Psoas muscle (tissue), 8 donors: Measurements from ENCODE around the gene KMT2A. TPM values are rescaled to one million over a fixed set of nuclear protein-coding genes. Genes with fewer than 3 reads are reported as not detected.

Experiments
- ATAC-seq, 4 donors: fragments of 200-7000 bp; cut with Tn5 transposase; one replicate each; pipeline ENCODE4 v1.9.1; 2020; ENCODE audit warnings: moderate library complexity in 3 of 4, mild to moderate bottlenecking in 2 of 4
- DNase-seq, 2 donors: peaks; one replicate each; pipeline ENCODE4 v3.0.0-alpha.2; 2020
- H3K27ac ChIP-seq: fragments of 200-600 bp; one replicate; pipeline ENCODE4 v1.8.0; 2022
- H3K27me3 ChIP-seq, 3 donors: fragments of 200-600 bp in 1 of 3; one replicate each; pipeline versions ENCODE4 v1.6.1 to v1.8.0; 2013 to 2022; ENCODE audit warnings: low read length in 2 of 3, mild to moderate bottlenecking in 2 of 3, moderate library complexity in 1 of 3; ENCODE audit not compliant: insufficient read depth in 3 of 3
- H3K36me3 ChIP-seq, 2 donors: fragments of 200-600 bp in 1 of 2; one replicate each; pipeline versions ENCODE4 v1.6.1 to v1.8.0; 2013 to 2022; ENCODE audit warnings: low read depth in 1 of 2, mild to moderate bottlenecking in 1 of 2, moderate library complexity in 1 of 2; ENCODE audit not compliant: insufficient read depth in 1 of 2
- H3K4me1 ChIP-seq: fragments of 200-600 bp; one replicate; pipeline ENCODE4 v1.8.0; 2022
- H3K4me3 ChIP-seq: fragments of 200-600 bp; one replicate; pipeline ENCODE4 v1.8.0; 2022; ENCODE audit warnings: mild to moderate bottlenecking
- H3K9me3 ChIP-seq: fragments of 200-600 bp; one replicate; pipeline ENCODE4 v1.8.0; 2022
- CTCF ChIP-seq: fragments of 200-600 bp; IDR thresholded peaks from one replicate; pipeline ENCODE4 v1.8.0; 2022; ENCODE audit warnings: antibody characterized with exemption
- WGBS, 3 donors: extraction: QIAGEN DNeasy Blood & Tissue Kit; methylation state at CpG; one replicate each; pipeline versions ENCODE4 v1.1.6 to v1.1.7; 2013; 5-methylcytosine and 5-hydroxymethylcytosine counted together
- intact Hi-C, 2 donors: fragments of 100-400 bp; cut with DNase I; formaldehyde crosslinking; loops; one replicate each; pipeline versions ENCODE4 v1.11.0 to v1.14.2; 2022
- long read RNA-seq, 2 donors: library from polyadenylated mRNA; unstranded; transcript quantifications; one replicate each; pipeline ENCODE4 v2.0.0, GENCODE V29; 2021
- polyA plus RNA-seq, 3 donors: library from polyadenylated mRNA; stranded (reverse); fragments of 200-250 nt; gene quantifications; one replicate each; pipeline ENCODE4 v1.2.3, GENCODE V29; 2013
- total RNA-seq, 4 donors: library from RNA; stranded (reverse); fragmentation: NEBNext Ultra II Directional in 2 of 4; extraction: Animal tissue kit (Norgen Biotek cat#: 25700) in 2 of 4; gene quantifications; one replicate each; pipeline versions ENCODE4 v1.2.1 to v1.2.4, GENCODE V29; 2021 to 2023
- donor health status: healthy with polysubstance abuse.
- donor health status: DM: no; HTN: no; CAD: no; lungs with moderate emphysema.
- donor health status: Bipolar disorder and iron deficiency.
- donor health status: healthy.
- donor health status: DM: yes; HTN: yes; CAD: no.
- donor health status: DM: no; HTN: no; CAD: no.
- donor health status: DM: no; HTN: no; CAD: no.
- donor health status: DM: yes; HTN: yes; CAD: no.

Gene KMT2A
- total RNA-seq, result 10 to 100 TPM; 18.1 to 27.3 (median 22.0) TPM
- 1 to 10 TPM; 3.1 to 9.9 (median 4.8) TPM for polyA plus RNA-seq
- long read RNA-seq, donor 1, partial matches to known transcripts, result 5 of 8 reads
- long read RNA-seq, donor 1, other reads (novel, unspliced or antisense), result 3 of 8 reads
- long read RNA-seq, donor 2, partial matches to known transcripts, result 4 of 9 reads
- long read RNA-seq, donor 2, other reads (novel, unspliced or antisense), result 5 of 9 reads

GRCh38 chr11:118435893-118436624 is at the start of gene KMT2A:
Gene KMT2A, plus strand, starts transcription at chr11:118436492. Its CDS starts 21 bp downstream, at chr11:118436513.
- TF ChIP-seq CTCF, result no peak
- intact Hi-C loops, result loop anchor here (5.0 kb wide), 1 partner anchor 34 kb away; the partner anchor contains the start of gene ATP5MG (in 2 of the 2)
- peak within 1 kb of the TSS; percentile 97 for H3K4me3 ChIP-seq
- ATAC-seq, result peak; percentile 94 to 98 (median 96)
- H3K4me1 ChIP-seq, result peaks cover 35% of the 10 kb centered on the region
- peaks cover 0 to 3% of the 10 kb centered on the region in 2 donors for H3K36me3 ChIP-seq
- H3K9me3 ChIP-seq, result no peaks in the 10 kb centered on the region
- H3K27ac ChIP-seq, result peak within 1 kb of the TSS; percentile 80
- H3K27me3 ChIP-seq, result no peaks in the 10 kb centered on the region
- WGBS, 3 donors, result 0 to 1% (median 1%) methylated on average over 43 to 81 of the region's 83 CpGs
- DNase-seq, result peak; percentile 99

- intact Hi-C loops, result no loop called here
- TF ChIP-seq CTCF, result no peak
- ATAC-seq, result no peak
- WGBS, 3 donors, result 89 to 95% (median 94%) methylated on average over 6 of the region's 6 CpGs
- Histone ChIP-seq H3K27ac (no peak overlapping the region), H3K4me3 (no peak overlapping the region), H3K9me3 (no peaks in the 10 kb centered on the region), H3K4me1 (no peaks in the 10 kb centered on the region), H3K36me3 (peaks cover 3 to 76% of the 10 kb centered on the region in 2 donors), H3K27me3 (no peaks in the 10 kb centered on the region)
- no peak for DNase-seq
Observed at GRCh38 chr11:118396097-118396501, 40.2 kb upstream of the KMT2A start.

- intact Hi-C loops, result no loop called here
- H3K27ac ChIP-seq, result no peak overlapping the region
- H3K36me3 ChIP-seq, result peaks cover 3 to 62% of the 10 kb centered on the region in 2 donors
- no peaks in the 10 kb centered on the region for H3K9me3 ChIP-seq
- no peaks in the 10 kb centered on the region for H3K27me3 ChIP-seq
- TF ChIP-seq CTCF, result no peak
- DNase-seq (no peak), ATAC-seq (no peak)
- H3K4me3 ChIP-seq, result no peak overlapping the region
- peaks cover under 1% of the 10 kb centered on the region for H3K4me1 ChIP-seq
Observed at GRCh38 chr11:118397448-118397847, 38.8 kb upstream of the KMT2A start.

GRCh38 chr11:118398791-118399559 is 37.3 kb upstream of the KMT2A start:
- H3K9me3 ChIP-seq, result no peaks in the 10 kb centered on the region
- H3K4me3 ChIP-seq, result no peak overlapping the region
- no peak for TF ChIP-seq CTCF
- H3K27me3 ChIP-seq, result no peaks in the 10 kb centered on the region
- DNase-seq (no peak), ATAC-seq (no peak)
- peaks cover 0 to 47% of the 10 kb centered on the region in 2 donors for H3K36me3 ChIP-seq
- intact Hi-C loops, result no loop called here
- 65 to 74% (median 70%) methylated on average over 3 of the region's 3 CpGs for WGBS, 3 donors
- no peak overlapping the region for H3K27ac ChIP-seq
- H3K4me1 ChIP-seq, result peaks cover 15% of the 10 kb centered on the region
